Measurements from ENCODE around the gene PCDHB11.
"Not testable (repeated sequence)": the region's sequence is repeated elsewhere in the genome, so short reads cannot be mapped to it uniquely, and the experiment has no call there.

The PCDHB11 gene

GRCh38 chr5:141246971-141247370 is 47.5 kb downstream of the PCDHB11 start:
- not testable (repeated sequence) for DNase-seq

- DNase-seq = not testable (repeated sequence)
Observed at GRCh38 chr5:141247434-141247833, 48.0 kb downstream of the PCDHB11 start.

GRCh38 chr5:141250576-141250975 is 51.1 kb downstream of the PCDHB11 start:
- peak; percentile 84 for DNase-seq

All from DMS 273 treated with DMSO at 0.1 percent for 48 hours (cell line).